Duodenal mucosa (tissue), 2 donors: ENCODE measurements around the gene CUL9.
A peak's percentile ranks its signal among the peaks of the same experiment; 100 is the strongest.

Source experiments
- H3K27ac ChIP-seq: one replicate; pipeline ENCODE4 v1.7.0; 2013; ENCODE audit warnings: low read depth, low read length
- H3K27me3 ChIP-seq, 2 donors: one replicate each; pipeline ENCODE4 v1.7.0; 2013; ENCODE audit warnings: low read length in 2 of 2, control low read depth in 1 of 2; ENCODE audit not compliant: insufficient read depth in 2 of 2, control insufficient read depth in 1 of 2
- H3K36me3 ChIP-seq, 2 donors: one replicate each; pipeline ENCODE4 v1.7.0; 2013; ENCODE audit warnings: low read length in 2 of 2, control low read depth in 1 of 2; ENCODE audit not compliant: insufficient read depth in 2 of 2, control insufficient read depth in 1 of 2
- H3K4me1 ChIP-seq, 2 donors: one replicate each; pipeline ENCODE4 v1.7.0; 2013; ENCODE audit warnings: low read length in 2 of 2, control low read depth in 1 of 2; ENCODE audit not compliant: insufficient read depth in 2 of 2, control insufficient read depth in 1 of 2
- H3K4me3 ChIP-seq, 2 donors: one replicate each; pipeline ENCODE4 v1.7.0; 2013; ENCODE audit warnings: low read length in 2 of 2, low read depth in 1 of 2
- H3K9ac ChIP-seq, 2 donors: one replicate each; pipeline ENCODE4 v1.7.0; 2013; ENCODE audit warnings: low read length in 2 of 2, low read depth in 1 of 2
- H3K9me3 ChIP-seq, 2 donors: one replicate each; pipeline ENCODE4 v1.7.0; 2013; ENCODE audit warnings: low read length in 2 of 2, control low read depth in 1 of 2; ENCODE audit not compliant: control insufficient read depth in 1 of 2

CUL9 gene

DNA sequence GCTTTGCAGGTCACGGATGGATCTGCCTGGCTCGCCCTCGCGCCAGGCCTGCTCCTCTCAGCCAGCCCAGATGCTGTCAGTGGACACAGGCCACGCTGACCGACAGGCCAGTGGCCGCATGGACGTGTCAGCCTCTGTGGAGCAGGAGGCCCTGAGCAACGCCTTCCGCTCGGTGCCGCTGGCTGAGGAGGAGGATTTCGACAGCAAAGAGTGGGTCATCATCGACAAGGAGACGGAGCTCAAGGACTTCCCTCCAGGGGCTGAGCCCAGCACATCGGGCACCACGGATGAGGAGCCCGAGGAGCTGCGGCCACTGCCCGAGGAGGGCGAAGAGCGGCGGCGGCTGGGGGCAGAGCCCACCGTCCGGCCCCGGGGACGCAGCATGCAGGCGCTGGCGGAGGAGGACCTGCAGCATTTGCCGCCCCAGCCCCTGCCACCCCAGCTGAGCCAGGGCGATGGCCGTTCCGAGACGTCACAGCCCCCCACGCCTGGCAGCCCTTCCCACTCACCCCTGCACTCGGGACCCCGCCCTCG lies 80.9 kb downstream of the CUL9 start:
- Histone ChIP-seq H3K9ac (peak overlapping the region in 1 of 2 donors; percentile 9), H3K27me3 (no peaks in the 10 kb centered on the region), H3K4me1 (peaks cover 11 to 14% of the 10 kb centered on the region in 2 donors), H3K4me3 (no peak overlapping the region), H3K36me3 (no peaks in the 10 kb centered on the region), H3K27ac (no peak overlapping the region), H3K9me3 (no peaks in the 10 kb centered on the region)

DNA sequence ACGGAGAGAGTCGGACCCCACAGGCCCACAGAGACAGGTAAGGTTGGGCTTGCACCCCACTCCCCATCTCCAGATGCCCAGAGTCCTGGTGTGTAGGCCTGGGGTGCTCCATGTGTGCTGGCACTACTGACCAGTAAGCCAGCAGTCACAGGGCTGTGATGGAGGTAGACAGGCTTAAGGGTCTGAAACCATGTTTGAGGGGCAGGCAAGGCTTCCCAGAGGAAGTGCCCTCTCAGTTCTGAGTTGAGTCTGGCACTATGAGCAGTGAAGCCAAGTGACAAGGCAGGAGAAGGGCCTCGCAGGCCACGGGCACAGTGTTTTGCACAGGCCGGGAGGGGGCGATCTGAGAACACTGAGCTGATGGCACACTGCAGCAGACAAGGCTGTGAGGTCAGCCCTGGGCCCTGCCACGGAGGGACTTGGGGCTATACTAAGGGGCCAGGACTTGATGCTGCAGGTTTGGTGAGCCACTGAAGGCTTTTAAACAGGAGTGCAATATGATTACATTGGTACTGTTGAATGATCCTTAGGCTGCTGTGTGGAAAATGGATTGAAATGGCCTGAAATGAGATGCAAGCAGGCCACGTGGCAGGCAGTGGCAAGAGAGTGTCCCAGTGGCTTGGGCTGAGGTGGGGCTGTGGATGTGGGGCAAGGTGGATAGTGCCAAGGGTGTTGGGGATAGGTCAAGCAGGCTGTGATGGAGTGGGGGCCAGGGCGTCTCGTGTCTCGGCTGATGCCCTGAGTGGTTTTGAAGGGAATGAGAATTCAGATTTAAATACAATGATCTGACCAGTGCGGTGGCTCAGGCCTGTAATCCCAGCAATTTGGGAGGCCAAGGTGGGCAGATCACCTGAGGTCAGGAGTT lies 81.5 kb downstream of the CUL9 start:
- no peaks in the 10 kb centered on the region for H3K36me3 ChIP-seq
- peaks cover 18 to 21% of the 10 kb centered on the region in 2 donors for H3K4me1 ChIP-seq

DNA sequence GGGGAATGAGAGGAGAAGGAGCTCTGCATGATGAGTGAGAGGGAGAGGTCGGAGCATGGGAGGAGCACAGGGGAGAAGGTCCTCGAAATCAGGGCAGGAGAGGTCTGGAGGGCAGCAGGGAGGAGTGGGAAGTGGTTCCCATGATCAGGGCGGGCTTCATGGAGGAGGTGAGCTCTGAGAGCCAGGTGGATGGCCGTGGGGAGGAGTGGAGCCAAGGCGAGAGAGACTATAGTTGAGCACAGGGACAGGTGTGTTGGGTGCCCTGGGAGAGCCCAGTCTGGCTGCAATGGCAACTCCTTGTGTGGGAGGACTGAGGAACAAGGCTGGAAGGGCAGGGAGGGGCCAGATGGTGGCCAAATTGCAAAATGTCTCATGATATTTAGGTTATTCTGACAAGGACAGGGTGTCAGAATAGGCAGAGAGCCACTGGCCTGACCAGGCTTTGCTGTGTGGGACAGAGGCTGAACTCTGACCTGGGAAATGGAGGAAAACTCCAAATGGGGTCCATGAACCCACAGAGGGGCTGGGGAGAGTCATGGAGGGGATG lies 82.7 kb downstream of the CUL9 start:
- Histone ChIP-seq H3K27ac (no peak overlapping the region), H3K36me3 (no peaks in the 10 kb centered on the region), H3K4me3 (no peak overlapping the region), H3K9ac (no peak overlapping the region), H3K4me1 (peaks cover 26 to 32% of the 10 kb centered on the region in 2 donors), H3K9me3 (no peaks in the 10 kb centered on the region), H3K27me3 (peaks cover 0 to 3% of the 10 kb centered on the region in 2 donors)

More for the DNA sequence above, 81.5 kb downstream of the CUL9 start:
- no peaks in the 10 kb centered on the region for H3K9me3 ChIP-seq
- peak overlapping the region in 1 of 2 donors; percentile 9 for H3K9ac ChIP-seq
- H3K4me3 ChIP-seq: no peak overlapping the region
- no peak overlapping the region for H3K27ac ChIP-seq
- H3K27me3 ChIP-seq: no peaks in the 10 kb centered on the region

DNA sequence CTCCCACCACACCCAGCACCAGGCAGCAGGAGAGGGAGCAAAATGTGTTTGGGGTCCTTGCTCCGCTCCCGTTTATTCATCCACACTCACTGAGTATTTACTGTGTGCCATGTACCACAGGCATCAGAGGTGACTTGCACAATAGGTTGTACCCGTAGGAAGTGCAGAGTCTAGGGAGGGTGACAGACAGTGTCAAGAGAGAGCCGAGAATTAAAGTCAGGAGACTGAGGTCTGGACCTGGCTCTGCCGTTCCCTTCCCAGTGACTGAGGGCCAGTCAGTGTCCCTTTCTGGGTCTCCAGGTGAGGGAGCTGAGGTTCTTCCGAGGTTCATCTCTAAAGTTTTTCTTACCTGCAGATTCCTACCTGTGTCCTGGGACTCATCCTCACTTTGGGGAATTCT lies 83.6 kb downstream of the CUL9 start:
- Histone ChIP-seq H3K36me3 (no peaks in the 10 kb centered on the region), H3K27me3 (peaks cover 0 to 3% of the 10 kb centered on the region in 2 donors), H3K9ac (no peak overlapping the region), H3K4me1 (peaks cover 35 to 38% of the 10 kb centered on the region in 2 donors), H3K4me3 (no peak overlapping the region), H3K9me3 (no peaks in the 10 kb centered on the region), H3K27ac (no peak overlapping the region)

DNA sequence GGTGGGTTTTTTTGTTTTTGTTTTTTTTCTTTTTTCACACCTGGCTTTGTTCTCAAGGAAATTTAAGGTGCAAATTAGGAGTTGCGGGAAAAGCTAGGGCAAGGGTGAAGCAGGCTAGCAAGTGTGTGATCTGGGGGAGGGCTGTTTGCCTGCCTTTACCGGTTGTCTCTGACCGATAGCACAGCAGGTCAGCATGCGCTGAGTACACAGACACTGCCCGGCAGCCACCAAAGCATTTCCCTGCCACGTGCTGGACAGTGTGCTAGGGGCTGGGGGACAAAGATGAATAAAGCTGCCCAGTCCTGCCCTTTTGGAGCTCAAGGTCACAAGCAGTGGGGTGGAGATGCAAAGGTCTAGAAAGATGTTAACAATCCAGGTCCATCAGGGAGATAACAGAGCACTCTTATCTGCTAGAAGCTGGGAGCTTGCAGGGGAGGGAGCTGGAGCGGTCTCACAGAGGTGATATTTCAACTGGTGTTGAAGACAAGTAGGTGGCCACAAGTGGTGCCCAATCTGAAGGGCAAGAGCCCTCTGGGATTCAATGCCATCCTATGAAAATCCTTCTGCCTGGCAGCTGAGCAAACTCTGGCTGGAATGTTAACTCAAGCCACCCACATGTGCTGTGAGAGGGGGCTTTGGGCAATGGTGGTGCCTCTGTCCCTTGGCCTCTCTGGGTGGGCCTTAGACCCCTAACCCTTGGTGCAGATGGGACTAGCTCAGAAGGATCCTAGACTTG lies 85.8 kb downstream of the CUL9 start:
- Histone ChIP-seq H3K36me3 (no peaks in the 10 kb centered on the region), H3K9ac (no peak overlapping the region), H3K27me3 (peaks cover 0 to 3% of the 10 kb centered on the region in 2 donors), H3K27ac (peak overlapping the region; percentile 22), H3K4me3 (no peak overlapping the region), H3K9me3 (no peaks in the 10 kb centered on the region), H3K4me1 (peaks cover 43 to 50% of the 10 kb centered on the region in 2 donors)

DNA sequence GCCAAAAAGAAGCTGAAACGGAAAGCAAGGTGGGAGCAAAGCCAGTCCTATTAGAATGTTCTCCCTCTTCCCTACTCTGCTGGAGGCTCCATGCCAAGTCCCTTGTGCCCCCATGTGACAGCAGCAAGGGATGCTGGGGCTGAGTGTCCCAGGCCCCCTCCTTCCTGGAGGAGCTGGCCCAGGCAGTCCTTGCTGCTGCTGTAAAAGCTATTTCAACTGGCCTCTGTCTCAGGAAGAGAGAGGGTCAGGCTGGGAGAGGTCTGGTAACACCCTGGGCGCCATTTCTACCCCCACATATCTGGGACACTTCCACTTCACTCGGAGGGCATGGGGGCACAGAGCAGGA lies 86.3 kb downstream of the CUL9 start:
- H3K36me3 ChIP-seq: no peaks in the 10 kb centered on the region
- peaks cover 43 to 54% of the 10 kb centered on the region in 2 donors for H3K4me1 ChIP-seq
- no peak overlapping the region for H3K9ac ChIP-seq
- H3K27me3 ChIP-seq: peaks cover 0 to 3% of the 10 kb centered on the region in 2 donors
- H3K9me3 ChIP-seq: no peaks in the 10 kb centered on the region
- H3K27ac ChIP-seq: no peak overlapping the region
- no peak overlapping the region for H3K4me3 ChIP-seq

DNA sequence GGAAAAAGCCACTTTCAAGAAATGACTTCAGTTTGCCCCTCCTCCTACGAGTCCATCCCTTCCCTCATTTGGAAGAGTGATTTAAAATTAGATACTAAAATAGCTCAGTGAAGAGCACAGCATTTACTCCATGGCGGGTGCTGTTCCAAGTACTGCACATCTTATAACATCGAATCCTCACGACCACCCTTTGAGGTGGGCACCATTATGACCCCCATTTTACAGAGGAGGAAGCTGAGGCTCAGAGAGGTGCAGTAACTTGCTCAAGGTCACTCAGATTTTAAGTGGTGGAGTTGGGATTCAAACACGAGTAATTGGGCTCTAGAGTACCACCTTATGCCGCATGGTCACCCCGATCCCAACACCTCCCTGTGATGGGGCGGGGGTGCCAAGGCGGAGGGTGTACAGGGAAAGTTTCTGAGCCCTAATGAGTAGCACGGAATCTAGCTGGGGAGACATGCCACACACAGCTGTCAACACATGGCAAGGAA lies 86.8 kb downstream of the CUL9 start:
- Histone ChIP-seq H3K4me1 (peaks cover 43 to 56% of the 10 kb centered on the region in 2 donors), H3K9ac (peak overlapping the region; percentile 28 to 46), H3K27ac (peak overlapping the region; percentile 76), H3K9me3 (no peaks in the 10 kb centered on the region), H3K36me3 (no peaks in the 10 kb centered on the region), H3K27me3 (peaks cover 0 to 3% of the 10 kb centered on the region in 2 donors), H3K4me3 (peak overlapping the region; percentile 57 to 61)

DNA sequence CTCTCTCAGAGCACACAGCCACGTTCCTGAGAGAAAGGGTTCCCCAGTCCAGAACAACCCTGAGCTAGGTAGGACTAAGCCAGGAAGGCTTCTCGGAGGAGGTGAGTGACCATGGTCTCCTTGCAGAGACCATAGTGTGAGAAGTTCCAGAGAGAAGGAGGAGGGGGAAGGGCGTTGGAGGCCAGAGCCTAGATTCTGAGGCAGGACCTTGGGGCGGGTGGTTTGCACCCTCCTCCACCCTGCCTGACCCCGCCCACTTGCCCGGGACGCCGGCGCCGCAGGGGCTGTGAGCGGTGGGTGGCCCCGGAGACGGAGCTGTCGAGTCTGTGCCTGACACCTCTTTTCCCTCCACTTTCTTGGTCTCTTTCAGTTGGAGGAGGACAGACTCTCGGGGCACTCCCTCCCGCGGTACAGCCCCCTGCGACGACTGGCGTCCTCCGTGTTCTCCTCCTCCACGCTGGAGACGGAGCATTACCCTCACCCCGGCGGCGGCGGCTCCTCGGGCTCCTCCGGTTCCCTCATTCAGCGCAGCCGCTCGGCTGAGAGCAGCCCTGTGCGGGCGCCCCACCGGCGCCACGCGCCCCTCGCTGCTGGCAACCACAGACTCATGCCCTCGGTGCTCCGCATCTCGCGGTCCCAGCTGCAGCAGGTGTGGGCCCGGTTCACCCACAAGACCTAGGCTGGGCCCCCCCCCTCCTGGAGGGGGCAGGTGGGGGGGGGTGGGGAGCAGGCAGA lies 87.4 kb downstream of the CUL9 start:
- Histone ChIP-seq H3K9me3 (no peaks in the 10 kb centered on the region), H3K27me3 (peaks cover 0 to 3% of the 10 kb centered on the region in 2 donors), H3K4me3 (peak overlapping the region; percentile 57 to 61), H3K4me1 (peaks cover 47 to 62% of the 10 kb centered on the region in 2 donors), H3K9ac (peak overlapping the region; percentile 28 to 46), H3K27ac (peak overlapping the region; percentile 76), H3K36me3 (no peaks in the 10 kb centered on the region)

DNA sequence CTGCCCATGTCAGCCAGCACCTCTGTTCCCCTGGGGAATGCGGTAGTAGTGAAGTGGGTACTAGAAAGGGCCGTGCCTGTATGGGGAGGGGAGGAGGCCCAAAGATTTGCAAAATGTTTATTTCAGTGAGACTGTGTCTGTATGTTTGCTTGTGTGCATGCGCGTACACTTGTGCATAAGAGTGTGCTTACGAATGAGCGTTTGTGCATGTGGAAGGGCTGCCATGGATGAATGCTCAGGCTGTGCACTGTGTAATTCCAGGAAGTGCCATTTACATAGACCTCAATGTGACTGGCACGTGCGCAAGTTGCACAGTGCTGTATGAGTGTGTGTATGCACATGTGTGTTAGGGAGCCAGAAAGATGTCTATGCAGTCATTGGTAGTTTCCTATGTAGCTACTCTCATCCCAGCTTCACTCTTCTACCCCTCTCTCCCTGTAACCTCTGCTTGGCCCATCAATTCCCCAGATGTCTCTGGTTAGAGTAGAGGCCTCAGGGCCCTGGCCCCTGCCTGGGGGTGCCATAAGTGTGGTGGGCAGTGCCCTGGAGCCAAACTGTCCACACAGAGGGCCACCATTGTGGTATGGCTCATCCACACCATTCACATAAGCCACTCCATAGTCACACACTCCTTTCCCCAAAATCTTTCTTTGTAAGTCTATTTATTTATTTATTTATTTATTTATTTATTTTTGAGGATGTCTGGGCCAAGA lies 89.3 kb downstream of the CUL9 start:
- Histone ChIP-seq H3K27ac (peak overlapping the region; percentile 33), H3K36me3 (no peaks in the 10 kb centered on the region), H3K9ac (peak overlapping the region; percentile 28 to 30), H3K9me3 (no peaks in the 10 kb centered on the region), H3K4me3 (no peak overlapping the region), H3K27me3 (peaks cover 0 to 3% of the 10 kb centered on the region in 2 donors), H3K4me1 (peaks cover 55 to 70% of the 10 kb centered on the region in 2 donors)
